Right ventricle myocardium superior (tissue), 1 donor: Measurements from ENCODE around the gene RASEF. TPM values are rescaled to one million over a fixed set of nuclear protein-coding genes. Genes with fewer than 3 reads are reported as not detected.
"Not testable (repeated sequence)": the region's sequence is repeated elsewhere in the genome, so short reads cannot be mapped to it uniquely, and the experiment has no call there.

Source experiments
- ATAC-seq: fragments of 200-7000 bp; cut with Tn5 transposase; one replicate; pipeline ENCODE4 v1.9.1; 2020; ENCODE audit warnings: mild to moderate bottlenecking; ENCODE audit not compliant: poor library complexity
- DNase-seq: peaks from one replicate; pipeline ENCODE4 v3.0.0-alpha.2; 2020
- intact Hi-C: fragments of 100-400 bp; cut with DNase I; formaldehyde crosslinking; loops from one replicate; pipeline ENCODE4 v1.11.2; 2022
- total RNA-seq: library from RNA; stranded (reverse); fragmentation: NEBNext Ultra II Directional; extraction: Animal tissue kit (Norgen Biotek cat#: 25700); gene quantifications from one replicate; pipeline ENCODE4 v1.2.1, GENCODE V29; 2021
- donor health status: DM: no; HTN: yes; CAD: no; lungs with severe emphysema.

The RASEF gene
- total RNA-seq, 1 donor from 2014 or later: 0.05 TPM

DNA sequence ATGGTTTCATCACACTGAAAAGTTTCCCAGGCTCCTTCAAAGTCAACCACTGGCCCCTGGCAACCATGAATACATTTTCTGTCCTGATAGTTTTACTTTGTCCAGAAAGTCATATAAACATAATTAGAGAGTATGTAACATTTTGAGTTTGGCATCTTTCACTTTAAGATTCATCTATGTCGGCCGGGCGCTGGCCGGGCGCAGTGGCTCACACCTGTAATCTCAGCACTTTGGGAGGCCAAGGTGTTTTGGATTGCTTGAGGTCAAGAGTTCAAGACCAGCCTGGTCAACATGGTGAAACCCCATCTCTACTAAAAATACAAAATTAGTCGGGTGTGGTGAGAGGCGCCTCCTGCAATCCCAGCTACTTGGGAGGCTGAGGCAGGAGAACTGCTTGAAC is 126.4 kb downstream of the RASEF start:
- intact Hi-C loops, DNase-seq, ATAC-seq: not testable (repeated sequence)

DNA sequence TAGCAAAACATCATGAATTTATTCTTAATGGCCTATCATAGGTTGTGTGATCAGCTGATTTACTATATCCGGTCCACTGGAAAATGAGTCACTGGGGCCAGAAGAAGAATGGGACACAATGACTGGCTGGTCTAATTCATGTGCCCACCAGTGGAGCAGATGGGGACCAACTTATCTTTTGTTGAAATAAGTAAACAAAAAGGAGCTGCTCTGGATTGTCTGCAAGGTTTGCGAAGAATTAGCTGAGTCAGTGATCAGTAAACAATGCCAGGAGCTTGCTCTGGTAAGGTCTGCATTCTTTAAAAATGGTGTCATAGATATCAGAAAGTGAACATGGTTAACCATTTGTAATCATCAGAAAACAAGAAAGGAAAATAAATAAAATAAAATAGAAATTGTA is 128.0 kb downstream of the RASEF start:
- intact Hi-C loops: no loop called here
- no peak for DNase-seq
- no peak for ATAC-seq

GRCh38 chr9:82934025-82934424 is 128.9 kb downstream of the RASEF start:
- intact Hi-C loops, ATAC-seq, DNase-seq: not testable (repeated sequence)

DNA sequence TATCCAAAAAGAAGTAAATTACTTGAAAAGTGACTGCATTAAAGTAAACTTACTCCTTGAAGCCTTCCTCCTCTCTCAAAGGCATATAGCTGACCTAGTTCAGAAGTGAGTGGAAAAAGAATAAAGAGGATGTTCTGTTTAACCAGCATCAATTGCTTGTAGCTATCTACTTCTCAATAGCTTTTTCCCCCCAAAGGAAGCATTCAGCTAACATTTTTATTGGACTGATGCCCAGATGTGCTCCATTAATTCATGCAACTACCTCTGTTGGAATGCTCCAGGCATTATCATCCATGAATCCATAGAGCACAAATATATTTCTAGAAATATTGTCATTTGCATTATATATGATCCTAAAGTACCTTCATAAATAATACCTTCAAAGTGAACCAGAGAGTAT is 132.8 kb downstream of the RASEF start:
- intact Hi-C loops: no loop called here
- no peak for DNase-seq
- no peak for ATAC-seq
